Type B pancreatic cell (in vitro differentiated cells): Measurements from ENCODE around the gene ANKRD33. TPM values are rescaled to one million over a fixed set of nuclear protein-coding genes. Genes with fewer than 3 reads are reported as not detected.

Experiments
- DNase-seq: peaks from one replicate; pipeline ENCODE4 v3.0.0; 2021; ENCODE audit warnings: mixed read lengths; ENCODE audit not compliant: unreplicated experiment; ENCODE audit errors: extremely low spot score
- H3K27ac Mint-ChIP-seq: 2 replicates; pipeline ENCODE4 v1.8.0; 2021; ENCODE audit warnings: mild to moderate bottlenecking, mixed read lengths
- H3K27me3 Mint-ChIP-seq: 2 replicates; pipeline ENCODE4 v1.8.0; 2021; ENCODE audit warnings: mixed read lengths
- H3K36me3 Mint-ChIP-seq: 2 replicates; pipeline ENCODE4 v1.8.0; 2021; ENCODE audit warnings: mixed read lengths
- H3K4me1 Mint-ChIP-seq: one replicate; pipeline ENCODE4 v1.8.0; 2021; ENCODE audit warnings: mixed read lengths; ENCODE audit not compliant: unreplicated experiment
- H3K4me3 Mint-ChIP-seq: 2 replicates; pipeline ENCODE4 v1.8.0; 2021; ENCODE audit warnings: mild to moderate bottlenecking, mixed read lengths
- H3K9me3 Mint-ChIP-seq: 2 replicates; pipeline ENCODE4 v1.8.0; 2021; ENCODE audit warnings: mixed read lengths
- CTCF ChIP-seq: fragments of 200-600 bp; sonication (generic); conservative IDR thresholded peaks from 2 replicates; pipeline ENCODE4 v1.5.0; 2021; ENCODE audit warnings: antibody characterized with exemption, mild to moderate bottlenecking
- total RNA-seq: library from RNA; stranded (reverse); gene quantifications from 2 replicates; pipeline ENCODE4 v1.2.1, GENCODE V29; 2021; ENCODE audit warnings: low replicate concordance

Gene ANKRD33
- total RNA-seq, 1 donor from 2014 or later = 0.51 TPM

- Mint-ChIP-seq H3K36me3 (no peaks in the 10 kb centered on the region), H3K4me3 (peak overlapping the region; percentile 18), H3K9me3 (no peaks in the 10 kb centered on the region), H3K27me3 (peaks cover 5% of the 10 kb centered on the region), H3K27ac (peak overlapping the region; percentile 40), H3K4me1 (peaks cover 45% of the 10 kb centered on the region)
- no peak for TF ChIP-seq CTCF
- DNase-seq = no peak
Measured at GRCh38 chr12:51852404-51853137, 35.3 kb upstream of the ANKRD33 start.

- H3K4me3 Mint-ChIP-seq = peak overlapping the region; percentile 73
- no peak for TF ChIP-seq CTCF
- H3K27ac Mint-ChIP-seq = no peak overlapping the region
- H3K36me3 Mint-ChIP-seq = no peaks in the 10 kb centered on the region
- peaks cover 5% of the 10 kb centered on the region for H3K27me3 Mint-ChIP-seq
- H3K9me3 Mint-ChIP-seq = no peaks in the 10 kb centered on the region
- DNase-seq = no peak
- H3K4me1 Mint-ChIP-seq = peaks cover 40% of the 10 kb centered on the region
Measured at GRCh38 chr12:51855586-51856428, 32.1 kb upstream of the ANKRD33 start.

- peaks cover 26% of the 10 kb centered on the region for H3K4me1 Mint-ChIP-seq
- no peak overlapping the region for H3K4me3 Mint-ChIP-seq
- H3K27me3 Mint-ChIP-seq = peaks cover 18% of the 10 kb centered on the region
- DNase-seq = no peak
- H3K9me3 Mint-ChIP-seq = no peaks in the 10 kb centered on the region
- H3K36me3 Mint-ChIP-seq = no peaks in the 10 kb centered on the region
- TF ChIP-seq CTCF = no peak
- no peak overlapping the region for H3K27ac Mint-ChIP-seq
Measured at GRCh38 chr12:51860986-51861385, 26.9 kb upstream of the ANKRD33 start.

GRCh38 chr12:51862947-51863346, 25.0 kb upstream of the ANKRD33 start:
- no peak for DNase-seq
- no peak for TF ChIP-seq CTCF
- Mint-ChIP-seq H3K36me3 (no peaks in the 10 kb centered on the region), H3K27ac (no peak overlapping the region), H3K4me1 (peaks cover 31% of the 10 kb centered on the region), H3K9me3 (no peaks in the 10 kb centered on the region), H3K4me3 (peak overlapping the region; percentile 76), H3K27me3 (peaks cover 18% of the 10 kb centered on the region)

- no peaks in the 10 kb centered on the region for H3K9me3 Mint-ChIP-seq
- no peaks in the 10 kb centered on the region for H3K36me3 Mint-ChIP-seq
- H3K4me3 Mint-ChIP-seq = peak overlapping the region; percentile 76
- DNase-seq = no peak
- peaks cover 22% of the 10 kb centered on the region for H3K27me3 Mint-ChIP-seq
- peaks cover 35% of the 10 kb centered on the region for H3K4me1 Mint-ChIP-seq
- H3K27ac Mint-ChIP-seq = peak overlapping the region; percentile 29
- TF ChIP-seq CTCF = no peak
Measured at GRCh38 chr12:51863363-51863932, 24.5 kb upstream of the ANKRD33 start.
